Iris pigment epithelial cell (primary cell): Measurements from ENCODE around the gene CAT.

ENCODE experiments used
- DNase-seq: peaks from one replicate; pipeline ENCODE4 v3.0.0-alpha.2; 2011; ENCODE audit warnings: low read depth

Gene CAT

DNA sequence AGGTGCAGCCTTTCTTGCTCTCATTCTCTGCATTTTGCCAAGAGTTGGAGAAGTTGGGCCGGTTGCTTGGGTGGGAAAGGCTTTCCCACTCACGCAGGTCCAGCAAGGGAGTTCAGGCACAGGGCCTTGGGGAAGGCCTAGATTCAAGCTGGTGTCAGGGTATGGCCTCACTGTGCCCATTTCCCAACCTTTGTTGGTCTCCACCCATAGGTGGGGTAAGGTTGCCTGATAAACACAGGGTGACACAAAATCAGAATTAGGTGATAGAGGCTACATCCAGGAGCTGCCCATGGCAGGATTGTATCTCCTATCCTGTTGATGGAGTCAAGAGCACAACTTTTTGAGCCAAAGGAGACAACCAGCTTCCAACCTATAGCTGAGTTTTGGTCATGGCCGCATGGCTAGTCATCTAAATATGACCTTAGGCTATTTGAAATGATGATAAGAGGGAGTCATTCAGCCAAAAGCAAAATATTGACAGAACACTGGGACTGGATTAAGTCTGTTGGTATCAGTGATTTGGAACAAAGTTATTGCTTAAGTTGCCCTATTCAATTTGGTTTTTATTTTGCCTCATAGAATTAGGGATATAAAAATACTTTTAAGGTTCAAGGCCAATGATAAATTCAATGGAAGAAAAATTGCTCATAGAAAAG lies 20.9 kb downstream of the CAT start:
- no peak for DNase-seq

DNA sequence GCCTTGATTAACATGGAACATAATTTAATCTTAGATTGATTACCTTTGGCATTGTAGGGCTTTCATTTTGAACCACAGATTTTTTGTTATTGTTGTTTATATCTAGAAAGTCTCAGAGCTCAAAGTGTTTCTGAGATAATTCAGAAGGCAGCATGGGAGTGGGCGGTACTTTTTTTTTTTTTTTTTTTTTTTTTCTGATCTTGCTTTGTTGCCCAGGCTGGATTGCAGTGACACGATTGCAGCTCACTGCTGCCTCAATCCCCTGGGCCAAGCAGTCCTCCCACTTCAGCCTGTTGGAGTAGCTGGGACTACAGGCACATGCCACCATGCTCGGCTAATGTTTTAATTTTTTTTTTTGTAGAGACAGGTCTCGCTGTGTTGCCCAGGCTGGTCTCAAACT lies 21.5 kb downstream of the CAT start:
- DNase-seq: no peak

DNA sequence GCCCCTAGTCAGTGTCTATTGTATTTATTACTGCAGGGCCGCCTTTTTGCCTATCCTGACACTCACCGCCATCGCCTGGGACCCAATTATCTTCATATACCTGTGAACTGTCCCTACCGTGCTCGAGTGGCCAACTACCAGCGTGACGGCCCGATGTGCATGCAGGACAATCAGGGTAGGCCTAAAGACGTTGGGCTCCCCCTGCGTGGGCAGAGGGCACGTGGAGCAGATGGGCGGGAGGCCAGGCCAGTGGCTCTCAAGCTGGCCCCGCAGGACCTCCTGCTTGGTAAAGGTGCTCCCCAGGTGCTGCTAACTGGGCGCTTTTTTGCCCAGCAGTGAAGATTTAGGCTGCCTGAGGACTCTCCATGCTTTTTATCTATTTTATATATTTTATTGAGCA lies 22.5 kb downstream of the CAT start:
- no peak for DNase-seq

DNA sequence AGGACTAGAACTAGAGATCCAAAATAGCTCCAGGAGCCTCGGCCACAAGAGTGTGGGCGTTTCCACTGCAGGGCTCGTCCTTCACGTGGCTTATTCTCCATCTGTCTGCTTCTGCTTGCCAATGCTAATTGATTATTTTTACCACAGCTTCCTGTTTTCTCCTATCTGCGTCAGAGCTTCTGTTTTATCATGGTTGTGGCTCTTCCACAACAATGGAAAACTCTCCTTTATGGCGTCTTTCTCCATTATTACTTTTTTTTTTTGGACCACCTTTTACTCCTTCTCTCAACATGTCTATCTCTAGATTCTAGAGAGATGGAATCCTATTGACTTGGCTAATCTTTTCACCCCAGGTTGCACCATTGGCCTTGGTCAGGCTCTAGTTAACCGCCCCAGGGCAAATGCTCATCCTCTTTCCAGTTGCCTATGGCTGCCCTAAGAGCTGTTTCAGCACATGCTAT lies 25.9 kb downstream of the CAT start:
- DNase-seq: no peak

DNA sequence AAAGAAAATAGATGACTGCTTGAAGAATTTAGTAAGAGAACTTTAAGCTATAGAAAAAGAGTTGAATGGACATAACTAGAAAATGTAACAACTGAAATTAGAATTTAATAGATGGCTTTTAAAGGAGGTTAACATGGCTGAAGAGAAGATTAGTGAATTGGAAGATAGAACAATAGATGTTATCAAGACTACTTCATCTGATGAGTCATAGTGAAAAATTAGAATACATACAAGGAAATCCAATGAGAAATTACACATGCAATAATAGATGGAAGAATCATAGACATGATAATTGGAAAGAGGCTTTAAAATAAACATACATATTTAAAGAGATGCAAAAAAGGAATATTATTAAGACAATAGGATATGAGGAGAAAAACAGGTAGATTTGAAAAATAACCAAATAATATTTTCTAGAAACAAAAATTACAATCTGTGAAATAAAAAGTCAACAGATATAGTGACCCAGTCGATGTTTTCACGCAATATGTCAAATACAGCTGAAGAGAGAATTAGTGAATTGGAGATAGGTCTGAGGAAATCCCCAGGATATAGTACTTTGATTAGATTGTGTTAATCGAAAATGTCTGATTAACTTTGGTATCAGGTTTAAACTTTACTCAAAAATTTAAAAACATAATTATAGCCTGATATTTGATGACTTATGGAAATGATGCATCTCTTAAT lies 28.2 kb downstream of the CAT start:
- no peak for DNase-seq

DNA sequence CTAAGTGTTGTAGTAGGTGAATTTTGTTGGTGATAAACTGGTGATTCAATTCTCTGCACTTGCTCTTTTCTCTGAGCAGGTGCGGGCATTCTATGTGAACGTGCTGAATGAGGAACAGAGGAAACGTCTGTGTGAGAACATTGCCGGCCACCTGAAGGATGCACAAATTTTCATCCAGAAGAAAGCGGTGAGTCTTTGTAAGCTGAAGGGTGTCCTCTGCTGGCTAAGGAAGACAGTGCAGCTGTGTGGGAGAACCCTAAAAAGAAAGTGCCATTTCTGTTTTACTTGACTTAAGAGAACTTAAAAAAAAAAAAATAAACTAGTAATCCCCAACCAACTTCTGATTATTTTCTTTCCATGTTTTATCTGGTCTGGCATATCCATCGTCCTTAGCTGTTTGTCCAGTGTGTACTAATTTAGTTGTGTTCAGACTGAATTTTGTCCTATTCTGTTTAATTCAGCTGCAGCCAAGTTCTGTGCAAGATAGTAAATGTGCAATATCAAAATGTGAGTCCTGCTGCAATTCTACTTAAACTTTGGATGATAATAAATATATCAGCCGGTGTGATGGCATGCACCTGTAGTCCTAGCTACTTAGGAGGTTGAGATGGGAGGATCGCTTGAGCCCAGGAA lies 29.6 kb downstream of the CAT start:
- DNase-seq: peak; percentile 50

DNA sequence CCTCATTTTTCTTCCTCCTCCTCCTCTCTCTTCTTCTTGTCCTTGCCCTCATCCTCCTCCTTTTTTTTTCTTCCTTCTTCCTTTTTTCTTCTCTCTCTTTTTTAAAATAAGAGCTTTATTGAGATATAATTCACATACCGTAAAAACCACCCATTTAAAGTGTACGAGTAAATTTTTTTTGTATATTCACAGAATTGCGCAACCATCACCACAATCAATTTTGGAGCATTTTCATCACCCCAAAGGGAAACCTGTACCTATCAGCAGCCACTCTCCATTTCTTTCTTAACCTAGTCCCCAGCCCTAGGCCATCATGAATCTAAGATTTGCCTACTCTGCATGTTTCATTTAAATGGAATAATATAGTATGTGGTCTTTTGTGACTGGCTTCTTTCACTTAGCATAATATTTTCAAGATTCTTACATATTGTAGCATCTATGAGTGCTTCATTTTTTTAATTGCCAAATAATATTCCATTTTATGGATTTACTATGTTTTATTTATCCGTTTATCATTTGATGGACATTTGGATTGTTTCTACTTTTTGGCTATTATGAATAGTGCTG lies 35.0 kb downstream of the CAT start:
- no peak for DNase-seq

DNA sequence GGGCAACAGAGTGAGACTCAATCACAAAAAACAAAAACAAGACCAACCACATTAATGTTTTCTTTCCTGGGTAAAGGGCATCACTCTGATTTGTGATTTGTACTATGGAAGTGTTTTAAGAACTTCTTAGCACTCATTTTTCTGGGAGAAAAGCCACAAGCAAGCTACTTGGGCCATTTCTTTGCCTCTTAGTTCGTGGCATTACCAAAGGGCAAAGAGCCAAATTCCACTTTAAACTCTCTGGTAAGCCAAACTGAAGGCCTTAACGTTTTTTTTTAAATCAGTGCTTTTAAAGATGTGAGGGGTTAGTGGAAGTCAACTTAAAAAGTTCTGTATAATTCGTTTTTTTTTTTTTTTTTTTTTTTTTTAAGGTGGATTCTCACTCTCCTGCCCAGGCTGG lies 36.9 kb downstream of the CAT start:
- no peak for DNase-seq

DNA sequence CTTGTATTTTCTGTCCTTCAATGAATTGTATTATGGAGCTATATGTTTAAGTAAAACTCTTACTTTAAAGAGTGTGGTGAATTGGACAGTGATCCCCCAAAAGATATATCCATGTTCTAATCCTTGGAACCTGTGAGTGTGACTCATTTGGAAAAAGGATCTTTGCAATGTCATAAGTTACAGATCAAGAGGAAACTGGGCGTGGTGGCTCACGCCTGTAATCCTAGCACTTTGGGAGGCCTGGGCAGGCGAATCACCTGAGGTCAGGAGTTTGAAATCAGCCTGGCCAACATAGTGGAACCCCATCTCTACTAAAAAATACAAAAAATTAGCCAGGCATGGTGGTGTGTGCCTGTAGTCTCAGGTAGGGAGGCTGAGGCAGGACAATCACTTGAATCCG lies 38.1 kb downstream of the CAT start:
- no peak for DNase-seq

DNA sequence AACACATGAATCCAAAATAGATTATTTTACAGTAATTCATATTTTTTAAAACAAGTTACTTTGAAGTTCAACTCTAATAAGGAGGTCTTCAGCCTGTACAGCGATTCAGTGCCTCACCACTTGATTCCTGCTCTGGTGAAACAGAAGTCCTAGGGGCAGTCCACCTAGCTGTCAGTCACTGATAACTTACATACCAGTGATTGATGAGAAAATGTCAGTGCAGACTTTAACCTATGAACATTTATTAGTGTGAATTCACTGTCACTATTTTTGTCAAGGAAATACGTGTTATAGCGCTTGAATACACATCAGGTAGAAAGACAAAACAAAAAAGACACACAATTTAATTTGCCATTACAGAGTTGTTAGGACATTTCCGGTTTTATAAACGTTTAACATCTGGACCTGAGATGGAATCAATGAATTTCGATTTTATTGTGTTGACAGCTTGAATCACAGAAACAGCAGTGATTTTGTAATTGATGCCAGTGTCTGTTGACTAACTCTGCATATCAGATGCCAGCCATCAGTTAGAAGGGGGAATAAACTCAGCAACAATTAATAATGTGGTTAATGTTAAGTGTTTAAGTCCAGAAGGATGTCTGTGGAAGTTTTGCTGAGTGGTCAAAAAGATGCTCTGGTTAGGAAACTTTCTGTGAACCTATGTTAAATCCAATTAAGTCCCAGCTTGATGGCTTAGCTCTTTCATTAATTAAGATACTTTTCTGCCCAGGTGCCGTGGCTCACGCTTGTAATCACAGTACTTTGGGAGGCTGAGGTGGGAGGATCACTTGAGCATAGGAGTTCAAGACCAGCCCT lies 40.3 kb downstream of the CAT start:
- no peak for DNase-seq

DNA sequence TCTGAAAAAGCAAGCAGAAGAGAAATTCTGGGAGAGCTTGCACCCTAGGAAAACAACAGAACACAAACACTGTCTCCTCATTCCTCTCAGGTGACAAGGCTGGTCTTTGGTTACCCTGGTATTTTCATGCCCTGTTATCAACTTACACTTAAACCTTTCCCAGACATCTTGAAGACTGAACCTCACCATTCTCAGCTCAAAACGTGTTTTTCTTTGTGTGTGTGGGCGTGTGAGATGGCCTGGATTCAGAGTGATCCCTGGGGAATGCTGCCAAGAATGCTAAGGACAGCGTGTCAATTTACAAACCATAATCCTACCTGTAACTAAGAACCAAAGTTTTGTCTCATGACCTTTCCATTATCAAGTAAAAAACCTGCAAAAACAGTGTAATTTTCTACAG lies 41.6 kb downstream of the CAT start:
- peak; percentile 62 for DNase-seq

DNA sequence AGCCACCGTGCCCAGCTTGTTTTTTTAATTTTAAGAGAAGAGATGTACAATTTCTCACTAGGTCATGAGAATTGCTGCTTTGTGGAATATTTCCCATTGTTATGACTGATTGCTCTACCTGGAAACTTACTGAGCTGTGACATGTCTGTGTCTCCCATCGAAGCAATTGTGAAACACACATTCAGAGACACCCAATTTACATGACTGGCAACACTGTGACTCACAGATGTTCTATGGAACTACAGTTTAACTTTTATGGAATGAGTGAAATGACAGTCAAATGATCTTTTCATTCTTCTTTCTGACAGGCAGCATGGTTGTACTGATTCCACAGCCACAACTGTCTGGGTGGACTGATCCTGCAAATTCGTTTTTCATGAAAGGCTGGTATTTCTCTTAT lies 42.6 kb downstream of the CAT start:
- no peak for DNase-seq

DNA sequence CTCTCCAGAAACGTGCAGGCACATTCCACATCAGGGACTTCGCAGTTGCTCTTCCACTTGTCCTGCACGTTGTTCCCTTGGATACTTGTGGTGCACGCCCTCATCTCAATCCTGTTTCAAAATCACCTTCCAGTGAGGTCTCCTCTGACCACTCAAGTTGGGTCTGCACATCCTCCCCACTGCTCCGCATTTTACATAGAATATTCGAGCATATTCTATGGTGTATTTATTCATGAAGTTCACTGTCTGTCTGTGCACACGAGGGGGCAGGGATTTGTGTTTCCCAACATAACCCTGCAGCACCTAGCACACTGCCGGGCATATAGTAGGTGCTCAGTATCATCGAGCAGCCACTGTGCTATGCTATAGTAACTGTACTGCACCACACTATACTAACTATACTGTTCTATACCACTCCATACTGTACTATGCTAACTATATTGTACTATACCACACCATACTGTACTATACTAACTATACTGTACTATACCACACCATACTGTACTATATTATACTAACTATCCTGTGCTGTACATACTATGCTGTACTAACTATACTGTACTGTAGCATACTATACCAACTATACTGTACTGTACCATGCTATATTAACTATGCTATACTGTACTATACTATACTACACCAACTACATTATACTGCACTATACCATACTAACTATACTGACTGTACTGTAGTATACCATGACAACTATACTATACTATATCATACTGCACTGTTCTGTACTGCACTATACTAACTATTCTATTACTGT lies 44.6 kb downstream of the CAT start:
- DNase-seq: no peak

DNA sequence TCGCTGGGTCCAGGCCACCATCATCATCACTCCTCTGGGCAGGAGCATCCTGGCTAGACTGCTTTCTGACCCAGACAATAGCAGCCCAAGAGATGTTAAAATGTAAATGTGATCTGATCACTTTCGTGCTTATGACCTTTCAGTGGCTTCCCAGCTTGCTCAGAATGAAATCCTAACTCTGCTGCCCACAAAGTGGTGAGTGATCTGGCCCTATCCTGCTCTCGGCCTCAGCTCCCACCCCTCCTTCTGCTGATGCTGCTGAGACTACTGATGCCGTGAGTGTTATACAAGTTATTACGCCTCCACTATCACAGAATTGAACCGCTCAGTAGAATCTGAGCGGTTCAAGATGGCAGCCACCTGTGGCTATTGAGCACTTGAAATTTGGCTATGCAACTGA lies 48.7 kb downstream of the CAT start:
- no peak for DNase-seq

DNA sequence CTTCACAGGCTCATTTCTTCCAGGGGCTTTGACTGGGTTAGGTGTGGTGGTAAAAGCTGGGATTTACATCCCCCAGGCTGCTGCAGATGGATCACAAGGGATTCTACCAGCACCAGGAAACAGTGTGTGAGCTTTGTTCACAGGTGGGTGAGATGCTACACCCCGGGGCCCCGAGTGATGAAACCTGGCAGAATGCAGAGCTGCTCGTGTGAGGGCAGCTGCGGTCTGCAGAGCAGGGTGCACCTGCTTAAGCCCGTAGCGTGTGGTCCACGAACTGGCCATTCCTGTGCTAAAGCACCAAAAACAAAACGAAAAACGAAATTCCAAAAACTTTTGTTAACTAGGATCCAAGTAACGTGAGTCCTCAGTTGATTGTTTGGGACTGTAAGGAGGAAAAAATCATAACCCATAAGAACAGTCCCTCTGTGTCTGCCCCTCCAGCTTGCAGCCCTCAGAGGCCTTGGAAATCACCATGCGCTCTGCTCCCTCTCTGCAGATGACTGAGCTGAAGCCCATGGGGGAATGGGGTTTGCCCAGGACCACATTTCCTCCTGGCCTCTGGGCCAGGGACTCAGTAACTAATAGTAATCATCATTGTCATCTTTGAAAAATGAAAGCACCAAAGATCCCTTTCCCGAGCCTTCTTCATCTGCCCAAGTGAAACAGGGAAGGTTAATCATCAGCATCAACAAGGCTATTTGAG lies 50.3 kb downstream of the CAT start:
- no peak for DNase-seq

DNA sequence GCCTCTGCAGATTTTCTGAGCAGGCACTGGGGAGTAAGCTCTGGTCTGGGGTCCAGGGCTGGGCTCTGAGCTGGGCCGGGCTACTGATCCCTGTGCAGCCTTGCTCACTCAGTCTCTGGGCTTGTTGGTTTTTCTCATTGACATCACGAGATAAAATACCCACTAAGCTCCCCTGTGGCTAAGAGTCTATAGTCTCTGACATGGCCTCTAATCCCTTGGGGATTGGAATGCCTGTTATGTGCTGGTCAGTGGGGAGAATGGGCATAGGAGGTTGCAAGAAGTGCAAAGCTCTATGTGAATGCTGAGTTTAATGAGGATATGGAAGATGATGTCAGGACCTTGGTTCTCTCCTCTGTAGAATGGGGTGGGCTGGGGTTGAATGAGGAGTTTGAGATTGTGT lies 51.6 kb downstream of the CAT start:
- no peak for DNase-seq

DNA sequence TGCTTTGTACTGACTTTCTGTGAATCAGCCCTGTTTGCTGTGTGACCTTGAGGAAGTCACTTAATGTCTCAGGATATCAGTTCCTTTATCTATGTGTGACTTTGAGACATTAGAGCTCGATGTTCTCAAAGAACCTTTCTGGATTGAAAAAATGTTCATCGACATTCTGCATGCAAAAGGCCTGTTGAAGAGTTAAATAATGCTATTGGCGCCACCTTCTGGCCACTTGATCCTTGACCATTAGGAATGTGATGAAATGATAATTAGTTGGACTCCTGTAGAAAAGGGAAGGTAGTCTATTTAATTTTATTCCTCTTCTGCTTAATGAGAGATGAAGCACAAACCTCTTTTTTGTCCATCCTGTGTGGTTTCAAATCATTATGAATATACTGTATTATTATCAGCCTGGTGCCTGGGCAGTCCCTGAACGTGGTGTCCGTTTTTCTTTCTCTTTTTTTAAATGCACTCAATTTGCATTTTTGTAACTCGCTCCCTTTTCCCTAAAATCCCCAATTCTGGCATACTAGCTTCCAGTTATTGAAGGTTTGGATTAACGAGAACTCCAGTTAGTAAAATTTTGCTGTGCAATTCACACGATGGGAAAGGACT lies 54.2 kb downstream of the CAT start:
- peak; percentile 54 for DNase-seq

DNA sequence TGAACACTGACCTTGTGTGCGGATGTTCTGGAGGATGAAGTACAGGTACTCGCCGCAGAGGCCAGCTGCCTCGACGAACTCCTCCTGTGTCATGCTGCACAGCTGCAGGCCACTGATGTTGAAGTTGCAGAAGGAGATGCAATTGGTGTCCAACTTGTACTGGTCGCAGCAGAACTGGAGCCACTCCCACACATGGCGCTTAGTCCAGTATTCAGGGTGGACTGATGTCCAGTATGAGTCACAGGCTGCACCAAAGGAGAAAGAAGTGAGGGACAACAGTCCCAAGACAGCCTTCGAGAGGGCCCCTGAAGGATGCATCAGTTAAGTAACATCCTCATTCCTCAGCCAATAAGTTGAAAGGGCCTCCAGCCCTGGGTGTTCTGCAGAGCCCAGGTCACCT lies 54.7 kb downstream of the CAT start:
- no peak for DNase-seq

DNA sequence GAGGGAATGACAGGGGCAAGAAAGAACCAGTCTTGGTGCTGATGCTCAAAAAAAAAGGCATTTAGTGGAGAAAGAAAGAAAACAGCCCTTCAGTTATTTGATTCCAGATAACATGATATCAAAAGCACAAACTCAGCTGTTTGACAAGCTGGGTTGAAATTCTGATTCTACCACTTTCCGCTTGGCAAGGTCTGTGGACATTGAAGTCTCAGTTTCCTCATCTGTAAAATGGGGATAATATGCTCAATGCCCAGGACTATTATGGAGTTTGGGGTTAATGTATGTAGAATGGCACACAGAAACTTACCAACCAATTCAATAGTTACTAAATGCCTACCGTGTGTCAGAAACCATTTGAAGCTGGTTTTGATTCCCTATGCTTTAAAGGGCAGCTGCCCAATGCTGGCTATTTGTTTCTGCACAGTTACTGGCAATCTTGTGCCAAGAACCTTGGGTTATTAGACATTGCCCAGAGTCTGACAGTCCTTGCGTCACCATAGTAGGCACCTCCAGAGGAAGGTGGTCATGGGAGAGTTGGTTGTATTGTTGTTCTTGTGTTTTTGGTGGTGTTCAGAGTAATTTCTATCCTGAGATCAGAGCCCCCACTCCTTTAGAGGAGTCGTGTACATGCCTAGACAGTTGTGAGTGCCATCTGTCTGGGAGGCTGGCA lies 55.3 kb downstream of the CAT start:
- DNase-seq: no peak

DNA sequence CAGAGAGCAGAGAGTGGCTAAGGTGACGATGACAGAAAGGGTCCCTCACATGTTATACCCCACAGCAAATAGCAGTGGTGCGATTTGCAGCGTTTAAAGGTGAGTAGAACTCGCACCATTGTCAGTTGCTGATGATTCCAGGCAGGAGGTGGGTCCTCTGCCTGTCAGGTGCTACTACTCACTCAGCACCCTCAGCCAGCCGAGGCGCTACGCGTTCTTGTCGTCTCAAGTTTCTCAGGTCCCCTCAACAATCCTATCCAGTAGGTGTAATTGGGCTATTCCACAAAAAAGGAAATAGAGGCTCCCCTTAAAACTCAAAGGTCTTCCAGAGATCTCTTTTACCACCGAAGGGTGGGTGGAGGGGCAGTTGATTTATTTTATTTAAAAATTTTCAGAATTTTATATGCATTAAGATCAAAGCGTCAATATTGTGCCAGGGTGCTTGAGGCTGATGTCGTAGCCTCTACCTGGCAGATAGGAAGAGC lies 56.5 kb downstream of the CAT start:
- DNase-seq: no peak
